Activated CD4-positive, CD25-positive, alpha-beta regulatory T cell (primary cell): ENCODE data around the gene IVNS1ABP.
"Not testable (repeated sequence)": the region's sequence is repeated elsewhere in the genome, so short reads cannot be mapped to it uniquely, and the experiment has no call there.

Source experiments
- DNase-seq, 4 experiments: peaks; one replicate each; lab custom pipeline; 2025; lab: John Stamatoyannopoulos, UW

Gene IVNS1ABP

DNA sequence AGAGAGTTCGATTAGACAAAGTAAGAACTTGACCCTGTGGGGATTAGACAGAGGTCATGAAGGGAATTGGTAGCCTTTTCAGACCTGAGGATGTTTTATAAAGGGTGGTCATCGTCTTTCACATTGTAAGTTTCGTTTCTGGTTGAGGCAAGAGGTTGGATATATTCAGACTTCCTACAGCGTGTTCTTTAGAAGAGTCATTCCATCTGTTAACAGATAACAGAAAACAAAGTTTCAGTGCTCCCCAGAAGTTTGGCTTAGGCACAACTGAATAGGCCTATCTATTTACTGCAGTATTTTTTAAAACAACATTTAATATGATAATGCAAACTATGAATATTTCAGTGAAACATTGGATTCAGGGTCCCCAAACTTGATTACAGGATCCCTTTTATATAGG lies 17.1 kb upstream of the IVNS1ABP start:
- DNase-seq = no peak

DNA sequence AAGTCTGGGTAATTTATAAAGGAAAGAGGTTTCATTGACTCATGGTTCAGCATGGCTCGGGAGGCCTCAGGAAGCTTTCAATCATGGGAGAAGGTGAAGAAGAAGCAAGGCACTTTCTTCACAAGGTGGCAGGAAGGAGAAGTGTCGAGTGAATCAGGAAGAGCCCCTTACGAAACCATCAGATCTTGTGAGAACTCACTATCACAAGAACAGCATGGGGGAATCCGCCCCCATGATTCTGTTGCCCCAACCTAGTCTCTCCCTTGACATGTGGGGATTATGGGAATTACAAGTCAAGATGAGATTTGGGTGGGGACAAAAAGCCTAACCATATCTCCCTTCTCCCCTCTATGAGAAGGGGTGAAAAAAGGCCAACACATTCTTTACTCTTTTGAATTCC lies 11.2 kb upstream of the IVNS1ABP start:
- no peak for DNase-seq

DNA sequence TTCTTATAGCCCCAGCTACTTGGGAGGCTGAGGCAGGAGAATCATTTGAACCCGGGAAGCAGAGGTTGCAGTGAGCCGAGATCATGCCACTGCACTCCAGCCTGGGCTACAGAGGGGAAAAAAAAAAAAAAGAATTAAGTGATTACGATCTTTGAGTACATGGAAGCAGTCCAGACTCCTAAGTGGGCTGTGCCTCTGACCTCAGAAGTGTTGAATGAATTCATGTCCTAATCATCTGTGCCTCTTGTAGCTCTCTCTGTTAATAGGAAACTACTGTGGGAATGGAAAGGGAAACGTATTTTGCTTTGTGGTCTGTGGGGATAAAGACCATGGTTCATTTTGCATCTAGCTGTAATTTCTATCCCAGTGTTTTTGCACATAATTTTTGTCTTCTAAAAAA lies 8.4 kb upstream of the IVNS1ABP start:
- no peak for DNase-seq

DNA sequence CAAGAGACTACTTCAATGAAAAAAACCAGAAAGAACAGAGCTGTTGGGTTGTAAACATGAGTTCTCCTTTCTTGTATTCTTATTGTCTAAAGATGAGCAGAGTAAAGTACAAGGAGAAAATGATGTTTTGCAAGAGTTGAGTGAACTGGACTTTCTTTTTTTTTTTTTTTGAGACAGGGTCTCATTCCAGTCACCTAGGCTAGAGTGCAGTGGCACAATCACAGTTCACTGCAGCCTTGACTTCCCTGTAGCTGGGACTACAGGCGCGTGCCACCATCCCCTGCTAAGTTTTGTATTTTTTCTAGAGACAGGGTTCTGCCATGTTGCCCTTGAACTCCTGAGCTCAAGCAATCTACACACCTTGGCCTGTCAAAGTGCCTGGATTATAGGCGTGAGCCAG lies 7.1 kb upstream of the IVNS1ABP start:
- no peak for DNase-seq

DNA sequence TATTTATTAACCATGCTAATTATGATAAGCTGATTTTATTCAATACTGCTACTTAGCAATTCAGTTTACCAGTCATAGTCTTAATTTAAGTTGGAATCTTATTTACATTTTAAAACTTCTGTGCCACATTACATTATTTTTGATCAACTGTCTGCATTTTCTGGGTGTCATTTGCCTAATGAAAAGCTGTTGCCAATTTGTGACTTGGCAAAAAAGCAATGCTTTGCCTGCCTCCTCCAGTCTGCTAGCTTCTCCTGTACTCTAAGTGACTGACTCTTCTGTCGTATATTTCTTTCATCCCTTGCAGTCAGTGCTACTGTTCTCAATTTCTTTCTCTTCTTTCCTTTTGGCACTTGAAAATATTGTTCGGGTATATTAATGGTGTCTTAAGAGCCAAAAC lies 5.6 kb upstream of the IVNS1ABP start:
- no peak for DNase-seq

DNA sequence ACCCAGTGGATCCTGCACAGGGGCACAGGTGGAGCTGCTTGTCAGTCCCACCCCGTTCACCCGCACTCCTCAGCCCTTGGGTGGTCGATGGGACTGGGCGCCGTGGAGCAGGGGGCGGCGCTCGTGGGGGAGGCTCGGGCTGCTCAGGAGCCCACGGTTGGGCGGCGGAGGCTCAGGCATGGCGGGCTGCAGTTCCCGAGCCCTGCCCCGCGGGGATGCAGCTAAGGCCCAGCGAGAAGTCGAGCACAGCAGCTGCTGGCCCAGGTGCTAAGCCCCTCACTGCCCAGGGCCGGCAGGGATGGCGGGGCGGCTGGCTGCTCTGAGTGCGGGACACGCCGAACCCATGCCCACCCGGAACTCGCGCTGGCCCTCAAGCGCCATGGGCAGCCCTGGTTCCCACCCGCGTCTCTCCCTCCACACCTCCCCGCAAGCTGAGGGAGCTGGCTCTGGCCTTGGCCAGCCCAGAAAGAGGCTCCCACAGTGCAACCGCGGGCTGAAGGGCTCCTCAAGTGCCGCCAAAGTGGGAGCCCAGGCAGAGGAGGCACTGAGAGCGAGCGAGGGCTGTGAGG lies 4.7 kb upstream of the IVNS1ABP start:
- DNase-seq = not testable (repeated sequence)

DNA sequence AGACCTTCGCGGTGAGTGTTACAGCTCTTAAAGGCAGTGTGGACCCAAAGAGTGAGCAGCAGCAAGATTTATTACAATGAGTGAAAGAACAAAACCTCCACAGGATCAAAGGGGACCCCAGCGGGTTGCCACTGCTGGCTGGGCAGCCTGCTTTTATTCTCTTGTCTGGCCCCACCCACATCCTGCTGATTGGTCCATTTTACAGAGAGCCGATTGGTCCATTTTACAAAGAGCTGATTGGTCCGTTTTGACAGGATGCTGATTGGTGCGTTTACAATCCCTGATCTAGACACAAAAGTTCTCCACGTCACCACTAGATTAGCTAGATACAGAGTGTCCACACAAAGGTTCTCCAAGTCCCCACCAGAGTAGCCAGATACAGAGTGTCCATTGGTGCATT lies 4.1 kb upstream of the IVNS1ABP start:
- DNase-seq = not testable (repeated sequence)

DNA sequence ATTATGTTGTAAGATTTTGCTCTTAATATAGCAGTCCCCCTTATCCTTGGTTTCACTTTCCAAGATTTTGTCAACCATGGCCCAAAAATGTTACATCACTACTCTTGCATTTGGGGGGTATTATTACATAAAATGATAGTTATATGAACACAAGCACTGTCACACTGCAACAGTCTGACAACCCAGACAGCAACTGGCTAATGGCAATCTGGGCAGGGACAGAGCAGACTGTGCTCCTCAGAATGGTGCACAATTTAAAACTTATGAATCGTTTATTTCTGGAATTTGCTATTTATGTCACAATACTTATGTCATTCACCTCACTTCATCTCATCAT lies 2.1 kb upstream of the IVNS1ABP start:
- no peak for DNase-seq

DNA sequence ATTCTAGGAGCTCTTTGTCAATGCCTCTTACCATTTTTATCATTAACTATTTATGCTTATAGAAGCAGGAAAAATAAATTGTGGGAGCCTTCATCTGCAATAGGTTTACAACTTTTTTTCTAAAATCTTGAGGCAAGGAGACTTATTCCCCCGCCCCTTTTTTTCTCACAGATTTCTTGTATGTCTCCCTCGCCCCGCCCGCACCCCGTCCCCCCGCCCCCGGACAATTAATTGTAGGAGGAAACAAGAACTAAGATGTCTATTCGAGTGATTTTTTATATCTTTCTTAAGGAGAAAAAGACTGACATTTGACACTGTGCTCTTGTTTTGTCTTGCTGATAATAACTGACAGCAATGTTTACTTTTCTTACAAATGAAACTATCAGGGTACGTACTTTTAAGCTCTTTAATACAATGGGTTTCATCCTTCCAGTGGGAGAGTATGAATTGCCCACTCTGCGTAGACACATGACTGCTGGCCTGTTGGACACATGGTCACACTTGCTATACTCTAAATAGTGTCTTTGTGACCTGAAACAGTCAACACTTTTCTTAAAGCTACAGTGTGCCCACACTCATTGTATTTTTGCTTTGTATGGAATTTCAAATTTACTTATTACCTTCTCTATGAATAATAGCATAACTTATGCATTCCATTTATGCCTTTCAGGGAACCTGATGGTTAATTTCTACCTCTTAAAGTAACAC lies 1.5 kb upstream of the IVNS1ABP start:
- DNase-seq = no peak

DNA sequence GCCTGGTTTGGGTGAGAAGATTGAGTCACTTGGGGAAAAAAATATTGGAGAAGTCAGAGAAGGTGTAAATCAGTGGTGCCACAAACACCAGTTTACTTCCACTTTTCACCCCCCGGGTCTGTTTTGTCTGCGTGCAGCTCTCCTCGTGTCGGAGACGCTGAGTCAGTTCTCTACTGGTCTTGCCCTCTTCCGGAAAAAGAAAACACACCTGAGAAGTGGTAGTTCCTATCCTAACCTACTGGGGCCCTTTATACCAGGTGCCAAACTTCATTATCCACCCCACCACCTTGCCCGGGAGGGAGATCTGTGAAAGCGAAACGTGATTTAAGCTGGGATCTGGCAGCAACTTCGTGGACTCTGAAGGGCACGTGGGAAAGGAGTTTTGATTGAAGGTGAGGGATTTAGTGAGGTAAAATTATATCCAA lies 855 bp upstream of the IVNS1ABP start:
- peak in 3 of 4 experiments; percentile 53 to 63 (median 55) for DNase-seq

DNA sequence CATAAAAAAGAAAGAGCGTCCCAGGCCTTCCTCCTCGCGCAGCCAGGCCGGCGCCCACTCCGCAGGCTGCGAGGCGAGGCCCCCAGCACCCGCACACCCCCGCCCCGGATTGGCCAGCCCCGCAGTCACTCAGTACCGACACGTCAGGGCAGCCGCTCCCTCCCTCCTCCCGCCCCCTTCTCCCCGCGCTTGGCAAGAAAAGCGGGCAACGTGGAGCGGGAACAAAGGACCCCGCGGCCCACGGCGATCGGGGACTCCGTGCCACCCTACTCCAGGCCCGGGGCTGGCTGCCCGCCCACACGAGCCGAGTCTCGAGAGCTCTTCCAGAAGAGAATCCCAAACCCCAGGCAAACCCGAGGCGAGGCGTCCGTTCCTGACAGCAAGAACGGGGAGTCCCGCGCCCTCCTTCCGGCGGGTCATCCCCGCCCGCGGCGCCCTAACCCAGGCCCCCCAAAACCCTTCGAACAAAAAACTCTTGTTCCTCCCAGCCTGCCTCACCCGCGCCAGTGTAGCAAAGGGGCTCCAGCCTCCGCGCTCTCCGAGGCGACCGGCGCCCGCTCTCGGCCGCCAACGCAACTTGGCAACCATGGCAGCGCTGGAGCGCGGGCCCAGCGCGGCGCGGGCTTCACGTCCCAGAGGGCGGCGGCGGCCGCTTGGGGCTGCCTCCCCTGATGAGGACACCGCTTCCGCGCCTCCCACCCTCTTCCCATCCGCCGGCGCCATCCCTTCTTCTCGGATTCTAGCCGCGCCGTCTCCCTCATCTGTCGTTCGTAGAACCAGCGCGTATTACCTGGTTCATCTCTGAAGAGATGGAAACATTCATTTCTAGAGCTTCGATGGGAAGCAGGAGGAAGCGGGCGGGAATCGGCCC lies 645 bp downstream of the IVNS1ABP start:
- peak; percentile 79 to 90 (median 85) for DNase-seq

DNA sequence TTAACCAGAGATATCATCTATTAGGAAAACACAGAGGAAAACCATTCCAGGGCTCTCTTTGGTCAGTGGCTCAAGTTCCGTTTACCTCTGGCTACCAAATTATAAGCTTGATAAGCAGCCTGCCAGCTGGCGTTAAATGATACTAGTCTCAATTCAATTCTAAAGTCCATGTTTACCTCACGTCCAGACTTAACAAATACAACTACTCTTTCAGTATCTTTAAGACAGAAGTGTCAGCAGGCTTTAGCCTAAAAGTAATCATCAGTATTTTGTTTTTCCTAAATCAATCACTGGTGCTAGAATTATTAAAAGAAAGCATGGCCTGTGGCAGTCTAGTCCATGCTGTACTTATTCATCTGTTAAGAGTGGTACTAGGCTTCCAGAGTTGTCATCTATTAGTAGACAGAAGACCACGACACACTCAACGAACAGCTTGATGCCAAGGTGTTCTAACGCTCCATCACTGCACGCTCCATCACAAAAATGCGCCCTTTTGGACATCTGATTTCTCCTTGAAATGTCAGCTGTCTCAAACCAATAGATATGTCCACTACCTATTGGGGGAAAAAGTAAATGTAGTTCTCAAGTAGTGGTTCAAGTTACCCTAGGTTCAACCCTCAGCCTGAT lies 1.5 kb downstream of the IVNS1ABP start:
- no peak for DNase-seq

DNA sequence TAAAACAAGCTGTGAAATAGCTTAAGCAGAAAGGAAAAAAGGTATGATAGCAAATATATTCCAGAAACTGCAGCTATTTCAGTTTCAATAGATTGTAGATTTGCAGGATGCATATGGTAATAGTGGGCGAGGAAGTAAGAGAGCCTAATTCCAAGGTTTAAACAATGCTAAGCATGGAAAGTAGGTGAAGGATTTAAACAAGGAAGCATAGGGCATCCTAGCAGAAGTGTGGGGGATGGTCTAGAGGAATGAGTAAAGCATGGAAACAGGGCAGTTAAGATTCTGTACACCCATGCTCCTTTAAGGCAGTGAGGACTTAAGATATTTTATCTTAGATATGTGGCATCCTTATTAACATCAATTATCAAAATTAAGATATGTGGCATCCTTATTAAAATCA lies 2.6 kb downstream of the IVNS1ABP start:
- no peak for DNase-seq

DNA sequence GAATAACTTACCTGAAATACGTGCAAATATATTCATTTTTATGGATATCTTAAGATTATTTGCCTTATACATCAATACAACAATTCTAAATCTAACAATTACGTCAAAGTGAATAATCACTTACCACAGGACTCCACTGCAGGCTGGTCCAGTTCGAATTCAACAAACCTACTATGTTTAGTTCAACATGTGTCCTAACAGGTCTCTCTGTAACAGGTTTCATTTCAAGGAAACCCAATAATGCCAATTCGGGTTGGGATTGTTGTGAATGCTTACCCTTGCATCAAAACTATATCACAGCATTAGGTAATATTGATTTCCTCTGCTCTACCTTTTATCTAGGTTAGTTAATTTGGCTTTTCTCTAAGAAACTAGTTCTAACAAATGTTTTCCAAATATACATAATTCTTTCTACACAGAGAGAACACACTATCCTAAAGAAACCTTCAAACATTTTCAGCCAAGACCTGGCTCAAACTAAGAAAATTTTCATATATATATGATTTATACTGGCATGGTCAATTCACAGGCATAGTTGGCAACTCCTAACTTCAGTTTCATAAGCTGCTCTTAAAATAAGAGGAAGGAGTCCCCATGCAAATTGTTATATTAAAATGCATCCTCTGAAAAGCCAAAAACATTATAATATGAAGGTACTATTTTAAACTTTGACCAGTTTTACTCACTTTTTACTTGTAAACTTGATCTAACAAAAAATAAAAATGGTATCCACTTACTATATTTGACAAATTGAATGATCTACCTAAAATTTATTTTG lies 4.5 kb downstream of the IVNS1ABP start:
- DNase-seq = no peak

DNA sequence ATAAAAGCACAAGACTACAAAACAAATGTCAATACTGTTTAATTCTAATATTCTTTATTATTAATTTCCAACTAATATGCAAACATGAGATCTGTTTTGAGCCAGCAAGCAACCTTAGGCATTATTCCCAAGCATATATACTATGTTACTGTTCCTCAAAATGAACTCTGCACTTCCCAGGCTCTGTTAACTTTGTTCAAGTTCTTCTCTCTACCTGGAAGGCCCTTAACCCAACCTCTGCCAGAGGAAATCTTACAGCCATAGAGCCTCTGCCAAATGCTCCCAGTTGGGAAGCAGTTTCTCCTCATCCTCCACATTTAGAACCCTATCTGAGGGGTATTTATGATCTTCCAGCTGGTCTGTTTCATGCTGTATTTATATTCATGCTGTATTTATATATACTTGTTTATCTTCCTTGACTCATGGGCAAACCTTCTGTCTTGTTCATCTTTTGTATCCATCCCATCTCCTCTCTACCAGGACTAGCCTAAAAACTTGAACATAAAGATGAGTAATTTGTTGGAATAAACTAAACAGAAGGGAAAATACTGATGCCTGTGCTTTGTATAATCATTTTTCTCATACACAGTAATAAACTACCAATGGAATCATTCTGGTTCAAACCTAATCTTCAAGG lies 5.3 kb downstream of the IVNS1ABP start:
- DNase-seq = no peak

DNA sequence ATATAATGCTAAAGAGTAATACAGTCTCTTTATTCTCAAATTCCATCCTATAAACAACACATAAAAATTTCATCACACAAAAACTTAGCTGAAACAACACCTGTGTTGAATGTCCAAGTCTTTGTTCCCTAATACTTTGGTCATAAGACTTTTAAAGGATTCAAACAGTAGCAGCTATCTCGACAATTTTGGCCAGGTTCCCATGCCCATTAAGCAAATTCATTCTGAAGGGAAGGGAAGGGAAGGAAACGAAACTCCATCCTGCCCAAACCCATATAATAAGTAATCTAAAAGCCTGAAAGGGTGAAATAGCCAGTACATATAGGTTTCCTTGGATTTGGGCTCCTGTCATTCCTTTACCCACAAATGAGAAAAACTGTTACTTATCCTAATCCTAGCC lies 7.5 kb downstream of the IVNS1ABP start:
- no peak for DNase-seq

DNA sequence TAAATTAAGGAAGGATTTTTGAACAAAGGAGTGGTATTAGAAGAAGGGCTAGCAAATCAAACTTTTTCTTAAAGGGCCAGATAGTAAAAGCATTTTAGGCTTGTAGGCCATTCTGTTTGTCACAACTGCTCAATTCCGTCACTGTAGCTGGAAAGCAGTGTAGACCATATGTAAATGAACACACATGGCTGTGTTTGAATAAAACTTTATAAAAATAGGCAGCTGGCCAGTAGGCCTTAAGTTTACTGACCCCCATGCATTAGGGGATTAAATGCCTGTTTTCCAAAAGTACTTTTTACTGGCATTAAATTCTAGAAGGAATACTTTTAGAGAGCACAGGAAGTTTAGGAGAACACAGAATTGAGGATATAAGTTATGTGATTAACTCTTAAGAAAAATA lies 8.9 kb downstream of the IVNS1ABP start:
- no peak for DNase-seq

DNA sequence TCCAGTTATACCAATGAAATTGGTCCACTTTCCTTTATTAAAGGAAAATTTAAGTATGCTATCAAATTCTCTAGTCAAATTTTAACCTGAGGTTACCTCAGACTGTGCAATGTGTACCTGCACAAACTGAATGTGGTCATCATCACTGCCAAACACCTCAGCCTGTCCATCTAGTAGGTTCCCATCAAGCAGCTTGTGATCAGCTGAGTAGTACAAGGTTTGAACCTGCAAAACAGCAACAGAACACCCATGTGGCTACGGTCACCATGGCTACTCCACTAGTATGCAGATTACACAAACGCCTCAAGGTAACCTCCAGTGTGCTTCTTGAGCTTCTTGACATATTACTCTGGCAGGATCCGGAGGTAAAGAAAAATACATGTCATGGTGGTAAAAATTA lies 11.6 kb downstream of the IVNS1ABP start:
- no peak for DNase-seq

DNA sequence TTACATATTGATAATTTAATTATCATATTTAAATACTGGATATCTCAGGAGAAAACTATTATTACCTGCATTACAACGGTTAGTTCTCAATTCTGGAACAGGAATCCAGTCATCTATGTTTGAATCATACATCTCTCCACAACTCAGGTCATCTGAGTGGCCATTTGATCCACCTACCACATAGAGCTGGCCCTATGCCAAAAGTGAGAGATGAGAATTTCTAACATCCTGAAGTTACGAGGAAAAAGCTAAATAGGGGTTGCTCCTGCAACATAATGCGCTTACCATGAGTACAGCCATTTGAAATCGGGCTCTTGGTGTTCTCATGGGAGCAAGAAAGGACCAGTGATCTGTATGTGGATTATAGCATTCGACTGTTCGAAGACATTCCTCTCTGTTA lies 16.9 kb downstream of the IVNS1ABP start:
- no peak for DNase-seq

DNA sequence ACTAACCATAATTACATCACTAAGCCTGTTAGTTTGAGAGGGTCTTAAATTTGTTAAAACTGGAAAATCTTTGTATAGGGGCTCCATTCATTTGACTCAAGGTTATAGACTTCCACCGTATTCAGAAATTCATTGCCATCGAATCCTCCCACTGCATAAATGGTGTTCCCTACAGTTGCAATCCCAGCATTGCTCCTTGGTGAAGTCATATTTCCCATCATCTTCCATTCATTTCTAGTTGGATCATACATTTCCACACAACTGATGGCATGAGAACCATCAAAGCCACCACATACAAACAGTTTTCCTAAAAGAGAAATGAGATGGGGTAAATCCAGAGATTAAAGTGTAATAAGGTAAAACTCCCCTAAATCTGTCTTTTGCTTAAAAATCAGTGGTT lies 19.1 kb downstream of the IVNS1ABP start:
- no peak for DNase-seq

DNA sequence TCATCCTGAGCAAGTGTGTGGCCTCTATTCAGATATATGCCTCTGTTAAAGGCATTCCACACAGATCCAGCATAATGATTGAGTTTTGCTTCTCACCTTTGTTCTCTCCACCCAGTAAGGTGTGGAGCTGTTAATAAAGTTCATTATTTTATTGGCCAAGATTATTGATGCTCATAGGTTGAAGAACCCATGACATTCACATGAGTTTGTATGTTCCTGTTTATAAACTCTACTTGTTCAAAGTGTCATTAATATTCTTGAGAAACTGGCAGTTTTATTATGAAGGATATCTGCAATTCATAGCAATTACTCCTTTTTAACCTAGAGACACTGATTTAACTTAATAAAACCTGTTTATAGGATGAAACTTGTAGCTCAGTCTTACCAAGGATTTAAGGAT lies 22.0 kb downstream of the IVNS1ABP start:
- DNase-seq = no peak
